Myocyte (in vitro differentiated cells): ENCODE data around the gene SHROOM3. TPM values are rescaled to one million over a fixed set of nuclear protein-coding genes. Genes with fewer than 3 reads are reported as not detected.

Source experiments
- DNase-seq: peaks from one replicate; pipeline ENCODE4 v3.0.0-alpha.2; 2012; ENCODE audit warnings: low read depth
- total RNA-seq: library from RNA; depleted of rRNA; stranded (reverse); fragments of >200 nt; gene quantifications from 2 replicates; pipeline ENCODE4 v1.2.3, GENCODE V29; 2014

SHROOM3 gene
- total RNA-seq, 1 donor from 2014 or later = 3.5 TPM

- peak; percentile 28 for DNase-seq
Observed at GRCh38 chr4:76765473-76766183, 330.6 kb downstream of the SHROOM3 start.

- peak; percentile 22 for DNase-seq
Observed at GRCh38 chr4:76767983-76768382, 333.0 kb downstream of the SHROOM3 start.

GRCh38 chr4:76772498-76773106, 337.6 kb downstream of the SHROOM3 start:
- peak; percentile 46 for DNase-seq

- DNase-seq = no peak
Observed at GRCh38 chr4:76773766-76774165, 338.7 kb downstream of the SHROOM3 start.

- DNase-seq = peak; percentile 68
Observed at GRCh38 chr4:76779740-76780459, 344.9 kb downstream of the SHROOM3 start.

- peak; percentile 41 for DNase-seq
Observed at GRCh38 chr4:76780781-76781697, 346.0 kb downstream of the SHROOM3 start.

GRCh38 chr4:76781698-76782595, 346.9 kb downstream of the SHROOM3 start:
- DNase-seq = peak; percentile 98

- peak; percentile 73 for DNase-seq
Observed at GRCh38 chr4:76782837-76783236, 347.8 kb downstream of the SHROOM3 start.

GRCh38 chr4:76783836-76784235, 348.8 kb downstream of the SHROOM3 start:
- peak; percentile 34 for DNase-seq

- peak; percentile 46 for DNase-seq
Observed at GRCh38 chr4:76784237-76784636, 349.2 kb downstream of the SHROOM3 start.

- peak; percentile 58 for DNase-seq
Observed at GRCh38 chr4:76787898-76788297, 352.9 kb downstream of the SHROOM3 start.

- no peak for DNase-seq
Observed at GRCh38 chr4:76790377-76790776, 355.3 kb downstream of the SHROOM3 start.

- no peak for DNase-seq
Observed at GRCh38 chr4:76791479-76791878, 356.4 kb downstream of the SHROOM3 start.

- no peak for DNase-seq
Observed at GRCh38 chr4:76792418-76792817, 357.4 kb downstream of the SHROOM3 start.

GRCh38 chr4:76795243-76795642, 360.2 kb downstream of the SHROOM3 start:
- no peak for DNase-seq

- DNase-seq = no peak
Observed at GRCh38 chr4:76799140-76799539, 364.1 kb downstream of the SHROOM3 start.

GRCh38 chr4:76799718-76800117, 364.7 kb downstream of the SHROOM3 start:
- DNase-seq = no peak

GRCh38 chr4:76800902-76801301, 365.9 kb downstream of the SHROOM3 start:
- no peak for DNase-seq

GRCh38 chr4:76801621-76802235, 366.7 kb downstream of the SHROOM3 start:
- DNase-seq = no peak
